ENCODE measurements around the gene CHAD. TPM values are rescaled to one million over a fixed set of nuclear protein-coding genes. Genes with fewer than 3 reads are reported as not detected.
"Not testable (repeated sequence)": the region's sequence is repeated elsewhere in the genome, so short reads cannot be mapped to it uniquely, and the experiment has no call there.

Gene CHAD
- total and polyA plus RNA-seq, 3 donors from 2014 or later = 0.79 to 2.9 (median 0.81) TPM

DNA sequence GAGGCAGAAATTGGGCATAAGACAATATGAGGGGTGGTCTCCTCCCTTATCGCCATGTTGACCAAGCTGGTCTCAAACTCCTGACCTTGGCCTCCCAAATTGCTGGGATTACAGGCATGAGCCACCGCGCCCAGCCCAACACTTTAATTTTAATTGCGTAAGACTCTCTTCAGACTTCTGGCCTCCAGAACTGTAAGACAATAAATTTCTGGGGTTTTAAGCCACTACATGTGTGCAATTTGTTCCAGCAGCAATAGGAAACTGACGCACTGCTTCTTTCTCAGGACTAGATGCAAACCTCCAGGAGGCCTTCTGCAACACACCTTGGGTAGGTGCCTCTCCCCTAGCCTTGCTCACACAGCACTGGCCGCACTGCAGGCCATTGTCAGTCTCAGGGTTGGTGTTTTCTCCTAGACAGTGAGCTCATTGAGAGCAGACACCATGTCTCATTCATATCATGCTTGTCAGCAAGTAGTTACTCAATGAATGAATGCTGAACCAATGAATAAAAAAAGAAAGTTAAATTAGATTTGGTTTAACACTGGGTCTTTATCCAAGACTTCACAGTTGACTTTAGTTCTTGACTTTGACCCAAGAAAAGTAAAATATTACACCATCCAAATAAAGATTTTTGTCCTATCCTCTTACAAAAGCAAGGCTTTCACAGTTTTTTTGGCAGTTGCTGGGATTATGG, 48.1 kb downstream of the CHAD start:
- TF ChIP-seq, protein P1, sequence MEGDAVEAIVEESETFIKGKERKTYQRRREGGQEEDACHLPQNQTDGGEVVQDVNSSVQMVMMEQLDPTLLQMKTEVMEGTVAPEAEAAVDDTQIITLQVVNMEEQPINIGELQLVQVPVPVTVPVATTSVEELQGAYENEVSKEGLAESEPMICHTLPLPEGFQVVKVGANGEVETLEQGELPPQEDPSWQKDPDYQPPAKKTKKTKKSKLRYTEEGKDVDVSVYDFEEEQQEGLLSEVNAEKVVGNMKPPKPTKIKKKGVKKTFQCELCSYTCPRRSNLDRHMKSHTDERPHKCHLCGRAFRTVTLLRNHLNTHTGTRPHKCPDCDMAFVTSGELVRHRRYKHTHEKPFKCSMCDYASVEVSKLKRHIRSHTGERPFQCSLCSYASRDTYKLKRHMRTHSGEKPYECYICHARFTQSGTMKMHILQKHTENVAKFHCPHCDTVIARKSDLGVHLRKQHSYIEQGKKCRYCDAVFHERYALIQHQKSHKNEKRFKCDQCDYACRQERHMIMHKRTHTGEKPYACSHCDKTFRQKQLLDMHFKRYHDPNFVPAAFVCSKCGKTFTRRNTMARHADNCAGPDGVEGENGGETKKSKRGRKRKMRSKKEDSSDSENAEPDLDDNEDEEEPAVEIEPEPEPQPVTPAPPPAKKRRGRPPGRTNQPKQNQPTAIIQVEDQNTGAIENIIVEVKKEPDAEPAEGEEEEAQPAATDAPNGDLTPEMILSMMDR (IDR thresholded peaks at IDR 0.05) = no peak
- no peak for TF ChIP-seq POLR2A (IDR thresholded peaks at IDR 0.05)
- no peak for DNase-seq
- Histone ChIP-seq H3K9me3 (no peaks in the 10 kb centered on the region), H3K36me3 (ENCODE audit: low read depth, missing control alignments) (no peaks in the 10 kb centered on the region), H3K4me3 (no peak overlapping the region), H3K27ac (peak overlapping the region in 1 of 2 donors; percentile 68), H3K27me3 (no peaks in the 10 kb centered on the region), H3K4me1 (peaks cover 9% of the 10 kb centered on the region)
- intact Hi-C loops (cut with DNase I; ENCODE audit: low total_unique reads) = no loop called here
- WGBS, 2 donors = 92 to 96% methylated on average over 6 of the region's 6 CpGs

DNA sequence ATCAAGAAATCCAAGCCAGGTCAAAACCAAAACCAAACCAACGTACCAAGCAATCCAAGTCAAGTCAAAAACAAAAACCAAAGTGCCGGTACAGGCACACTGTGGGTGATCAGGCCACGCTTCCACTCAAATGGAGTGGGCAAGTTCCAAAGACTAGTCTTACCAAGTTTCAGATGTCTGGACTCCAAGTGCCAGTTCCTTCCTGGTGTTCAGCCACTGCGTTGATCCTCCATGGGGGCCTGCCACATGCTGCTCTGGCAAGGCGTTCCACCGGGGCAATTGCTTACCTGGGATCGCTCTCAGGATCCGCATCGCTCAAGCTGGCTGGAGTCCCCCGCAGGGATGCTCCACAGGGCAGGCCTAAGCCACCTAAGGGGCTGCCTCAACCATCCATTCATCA, 49.1 kb downstream of the CHAD start:
- H3K36me3 ChIP-seq (ENCODE audit: low read depth, missing control alignments); H3K27me3 ChIP-seq; H3K4me1 ChIP-seq; H3K27ac ChIP-seq; DNase-seq; intact Hi-C loops (cut with DNase I; ENCODE audit: low total_unique reads); H3K4me3 ChIP-seq; H3K9me3 ChIP-seq: not testable (repeated sequence)
- WGBS, 2 donors = 97 to 98% methylated on average over 10 of the region's 10 CpGs

DNA sequence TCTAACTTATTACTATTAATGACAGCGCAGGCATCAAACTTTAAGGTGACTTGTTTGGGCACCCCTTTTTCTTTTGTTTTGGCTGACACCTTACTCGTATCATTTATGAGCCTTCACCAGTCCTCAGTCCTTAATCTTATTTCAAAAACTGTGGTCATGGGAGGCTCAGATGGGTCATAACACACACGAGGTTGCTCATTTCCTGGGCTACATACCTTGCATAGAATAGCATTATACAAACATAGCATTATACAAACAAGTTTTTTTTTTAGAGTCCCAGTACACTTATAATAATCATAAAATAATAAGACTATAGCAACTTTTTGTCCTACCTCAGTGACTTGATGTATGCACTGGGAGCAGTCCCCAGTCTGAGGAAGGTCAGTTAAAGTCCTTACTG, 53.9 kb downstream of the CHAD start:
- 83 to 91% methylated on average over 3 of the region's 3 CpGs for WGBS, 2 donors
- no peaks in the 10 kb centered on the region for H3K27me3 ChIP-seq
- no peaks in the 10 kb centered on the region for H3K36me3 ChIP-seq (ENCODE audit: low read depth, missing control alignments)
- no peak for DNase-seq
- H3K27ac ChIP-seq = no peak overlapping the region
- H3K9me3 ChIP-seq = no peaks in the 10 kb centered on the region
- TF ChIP-seq, protein P1 (IDR thresholded peaks at IDR 0.05) = no peak
- TF ChIP-seq POLR2A (IDR thresholded peaks at IDR 0.05) = no peak
- intact Hi-C loops (cut with DNase I; ENCODE audit: low total_unique reads) = no loop called here
- no peak overlapping the region for H3K4me3 ChIP-seq
- no peaks in the 10 kb centered on the region for H3K4me1 ChIP-seq

Other genes starting within 250 kb of the CHAD start
- 1 to 10 TPM in 1 of 2 donors, under 1 TPM in 1; 0.93 to 1.5 TPM for gene TMEM92, start 194.4 kb downstream of the CHAD start, total RNA-seq
- gene TMEM92, start 194.4 kb downstream of the CHAD start, polyA plus RNA-seq (ENCODE audit: insufficient read depth, low read depth, low replicate concordance) = 0.44 TPM
- 10 to 100 TPM; 37.6 to 47.4 TPM for gene XYLT2, start 122.8 kb downstream of the CHAD start, total RNA-seq
- gene XYLT2, start 122.8 kb downstream of the CHAD start, polyA plus RNA-seq (ENCODE audit: insufficient read depth, low read depth, low replicate concordance) = 44.1 TPM
- 10 to 100 TPM; 54.5 to 69.1 TPM for gene MRPL27, start 95.7 kb downstream of the CHAD start, total RNA-seq
- 65.1 TPM for gene MRPL27, start 95.7 kb downstream of the CHAD start, polyA plus RNA-seq (ENCODE audit: insufficient read depth, low read depth, low replicate concordance)
- gene EME1, start 95.7 kb downstream of the CHAD start, total RNA-seq = 10 to 100 TPM; 15.6 to 19.3 TPM
- 22.8 TPM for gene EME1, start 95.7 kb downstream of the CHAD start, polyA plus RNA-seq (ENCODE audit: insufficient read depth, low read depth, low replicate concordance)
- 10 to 100 TPM; 56.0 to 62.2 TPM for gene LRRC59, start 71.4 kb downstream of the CHAD start, total RNA-seq
- 74.4 TPM for gene LRRC59, start 71.4 kb downstream of the CHAD start, polyA plus RNA-seq (ENCODE audit: insufficient read depth, low read depth, low replicate concordance)
- 10 to 100 TPM; 39.4 to 60.1 TPM for gene ACSF2, start 42.7 kb downstream of the CHAD start, total RNA-seq
- gene ACSF2, start 42.7 kb downstream of the CHAD start, polyA plus RNA-seq (ENCODE audit: insufficient read depth, low read depth, low replicate concordance) = 37.7 TPM
- 10 to 100 TPM; 35.7 to 38.0 TPM for gene RSAD1, start 10.0 kb upstream of the CHAD start, total RNA-seq
- gene RSAD1, start 10.0 kb upstream of the CHAD start, polyA plus RNA-seq (ENCODE audit: insufficient read depth, low read depth, low replicate concordance) = 25.3 TPM
- 10 to 100 TPM; 75.9 to 91.7 TPM for gene MYCBPAP, start 39.6 kb upstream of the CHAD start, total RNA-seq
- 315 TPM for gene MYCBPAP, start 39.6 kb upstream of the CHAD start, polyA plus RNA-seq (ENCODE audit: insufficient read depth, low read depth, low replicate concordance)
- 1 to 10 TPM; 4.9 to 6.3 TPM for gene EPN3, start 63.9 kb upstream of the CHAD start, total RNA-seq
- 6.3 TPM for gene EPN3, start 63.9 kb upstream of the CHAD start, polyA plus RNA-seq (ENCODE audit: insufficient read depth, low read depth, low replicate concordance)
- 100 to 1,000 TPM; 207 to 338 TPM for gene SPATA20, start 78.3 kb upstream of the CHAD start, total RNA-seq
- 264 TPM for gene SPATA20, start 78.3 kb upstream of the CHAD start, polyA plus RNA-seq (ENCODE audit: insufficient read depth, low read depth, low replicate concordance)
- gene CACNA1G, start 91.8 kb upstream of the CHAD start, total RNA-seq = 1 to 10 TPM; 1.3 to 1.7 TPM
- 1.7 TPM for gene CACNA1G, start 91.8 kb upstream of the CHAD start, polyA plus RNA-seq (ENCODE audit: insufficient read depth, low read depth, low replicate concordance)
- 10 to 100 TPM in 1 of 2 donors, 1 to 10 TPM in 1; 10.0 to 12.1 TPM for gene ABCC3, start 166.0 kb upstream of the CHAD start, total RNA-seq
- gene ABCC3, start 166.0 kb upstream of the CHAD start, polyA plus RNA-seq (ENCODE audit: insufficient read depth, low read depth, low replicate concordance) = 15.4 TPM
- gene ANKRD40, start 239.0 kb upstream of the CHAD start, total RNA-seq = 10 to 100 TPM; 24.3 to 31.7 TPM
- 24.7 TPM for gene ANKRD40, start 239.0 kb upstream of the CHAD start, polyA plus RNA-seq (ENCODE audit: insufficient read depth, low read depth, low replicate concordance)

All from testis (tissue), 3 donors.